K562 (cell line): ENCODE results near the gene NDFIP1. TPM values are rescaled to one million over a fixed set of nuclear protein-coding genes. Genes with fewer than 3 reads are reported as not detected.

Source experiments
- ATAC-seq: fragments of 200-7000 bp; cut with Tn5 transposase; 3 replicates; pipeline ENCODE4 v1.9.1; 2020; ENCODE audit warnings: moderate library complexity
- BruUV-seq: library from RNA; stranded (reverse); fragments of 400-500 nt; replicated peaks from 2 replicates; lab custom pipeline; 2021; lab: Mats Ljungman, UMichigan
- CTCF ChIA-PET: fragments of 300-600 bp; formaldehyde crosslinking; extraction: SDS; loops from one replicate; lab custom pipeline; 2021; ENCODE audit warnings: low intra/inter-chr PET ratio; lab: Yijun Ruan, JAX
- POLR2A ChIA-PET: fragments of 300-600, 350-650 bp; sonication (Branson Sonifier 250); formaldehyde crosslinking; extraction: SDS; loops from one replicate; lab custom pipeline; 2021; ENCODE audit warnings: antibody characterized with exemption, inconsistent platforms; lab: Yijun Ruan, JAX
- DNase-seq, 4 experiments: peaks; one replicate each; pipeline versions ENCODE4 v3.0.0 to v3.0.0-alpha.2; 2011 to 2018; ENCODE audit warnings: low spot score in 3 of 4, mixed read lengths in 3 of 4; ENCODE audit errors: extremely low read depth in 1 of 4
- FAIRE-seq: peaks from 2 replicates; lab custom pipeline; 2011; peaks lifted over from hg19 to GRCh38; lab: Jason Lieb, UNC
- H2AFZ ChIP-seq: 2 replicates; pipeline ENCODE4 v1.6.0; 2011; ENCODE audit warnings: low read depth, low read length, control low read depth, inconsistent platforms
- H3K27ac ChIP-seq: fragments of 200-600 bp; 3 replicates; pipeline ENCODE4 v1.8.0; 2011; ENCODE audit warnings: low read depth, mild to moderate bottlenecking, control low read depth, inconsistent platforms, low read length, moderate library complexity, mixed read lengths; ENCODE audit errors: extremely low read depth
- H3K27me3 ChIP-seq, 2 experiments: fragments of 300-600 bp in 1 of 2; 2 replicates in 1 of 2; 3 replicates in 1 of 2; pipeline versions ENCODE4 v1.6.0 to v1.8.0; 2011; ENCODE audit warnings: inconsistent platforms in 2 of 2, low read length in 2 of 2, mild to moderate bottlenecking in 1 of 2, mixed read lengths in 1 of 2, moderate library complexity in 1 of 2; ENCODE audit not compliant: control insufficient read depth in 2 of 2, insufficient read depth in 2 of 2
- H3K36me3 ChIP-seq: fragments of 300-600 bp; 3 replicates; pipeline ENCODE4 v1.8.0; 2011; ENCODE audit warnings: mild to moderate bottlenecking, low read length, inconsistent platforms; ENCODE audit not compliant: control insufficient read depth, insufficient read depth
- H3K4me1 ChIP-seq, 2 experiments: fragments of 200-600 bp in 1 of 2; replicated peaks in 1 of 2; 2 replicates in 1 of 2; 3 replicates in 1 of 2; pipeline versions ENCODE4 v1.5.1 to v1.8.0; 2011; ENCODE audit warnings: inconsistent platforms in 2 of 2, low read length in 2 of 2, mild to moderate bottlenecking in 1 of 2, mixed read lengths in 1 of 2, moderate library complexity in 1 of 2; ENCODE audit not compliant: control insufficient read depth in 2 of 2, insufficient read depth in 2 of 2
- H3K4me2 ChIP-seq: 2 replicates; pipeline ENCODE4 v1.6.1; 2011; ENCODE audit warnings: low read length, control low read depth, inconsistent platforms, mixed read lengths; ENCODE audit not compliant: insufficient read depth
- H3K4me3 ChIP-seq: fragments of 200-600 bp; sonication (generic), shearing (Covaris generic); 2 replicates; pipeline ENCODE4 v1.5.1; 2016; ENCODE audit warnings: control low read depth, inconsistent platforms
- H3K79me2 ChIP-seq: fragments of 200-600 bp; 3 replicates; pipeline ENCODE4 v1.8.0; 2011; ENCODE audit warnings: low read length, inconsistent platforms; ENCODE audit not compliant: control insufficient read depth, insufficient read depth
- H3K9ac ChIP-seq, 2 experiments: 2 replicates each; pipeline versions ENCODE4 v1.6.0 to v1.6.1; 2011; ENCODE audit warnings: low read depth in 2 of 2, low read length in 2 of 2, control low read depth in 1 of 2, inconsistent platforms in 1 of 2, mild to moderate bottlenecking in 1 of 2, mixed read lengths in 1 of 2; ENCODE audit not compliant: insufficient read depth in 1 of 2
- H3K9me1 ChIP-seq: one replicate; pipeline ENCODE4 v1.6.0; 2011; ENCODE audit warnings: inconsistent platforms, mild to moderate bottlenecking, low read length, moderate library complexity; ENCODE audit not compliant: control insufficient read depth, insufficient read depth
- H3K9me3 ChIP-seq: replicated peaks from 2 replicates; pipeline ENCODE4 v1.5.1; 2011; ENCODE audit warnings: low read depth, low read length, inconsistent platforms; ENCODE audit not compliant: control insufficient read depth, insufficient read depth
- H4K20me1 ChIP-seq: replicated peaks from 2 replicates; pipeline ENCODE4 v1.6.1; 2011; ENCODE audit warnings: low read length, inconsistent platforms, mixed read lengths; ENCODE audit not compliant: control insufficient read depth, insufficient read depth
- ATF4 ChIP-seq: fragments of 450-650 bp; formaldehyde crosslinking; IDR thresholded peaks from 2 replicates; pipeline ENCODE4 v1.4.0; 2022; ENCODE audit warnings: mild to moderate bottlenecking, moderate library complexity
- CBX3 ChIP-seq, 2 experiments: IDR thresholded peaks; 1 replicate in 1 of 2; 2 replicates in 1 of 2; pipeline ENCODE4 v1.6.1; 2012; ENCODE audit warnings: inconsistent platforms in 2 of 2, low read length in 2 of 2, borderline replicate concordance in 1 of 2, control low read depth in 1 of 2
- GMEB1 ChIP-seq: fragments of 250-450 bp; sonication (Bioruptor Pico); IDR thresholded peaks from 2 replicates; pipeline ENCODE4 v1.4.0; 2020; ENCODE audit warnings: mild to moderate bottlenecking
- HBP1 ChIP-seq: fragments of 450-650 bp; formaldehyde crosslinking; IDR thresholded peaks from 2 replicates; pipeline ENCODE4 v1.4.0; 2022; ENCODE audit warnings: missing genetic modification characterization
- HNRNPH1 ChIP-seq: fragments of 200-400 bp; formaldehyde crosslinking; optimal IDR thresholded peaks from 2 replicates; pipeline ENCODE3; 2017; ENCODE audit warnings: low read depth, mild to moderate bottlenecking, low read length, moderate library complexity
- HNRNPUL1 ChIP-seq: fragments of 200-400 bp; formaldehyde crosslinking; IDR thresholded peaks from 2 replicates; pipeline ENCODE4 v1.6.1; 2017; ENCODE audit warnings: low read length
- NFIX ChIP-seq: fragments of 250-450 bp; sonication (Bioruptor Pico); IDR thresholded peaks from 2 replicates; pipeline ENCODE4 v1.4.0; 2020; ENCODE audit warnings: low read depth, mild to moderate bottlenecking, moderate library complexity
- PPARD ChIP-seq: fragments of 250-450 bp; sonication (Bioruptor Pico); IDR thresholded peaks from 2 replicates; pipeline ENCODE4 v1.8.0; 2022; ENCODE audit warnings: inconsistent platforms, mild to moderate bottlenecking, moderate library complexity
- PRPF4 ChIP-seq: fragments of 200-400 bp; formaldehyde crosslinking; IDR thresholded peaks from one replicate; pipeline ENCODE4 v1.6.1; 2017; ENCODE audit warnings: low read length, low read depth, mild to moderate bottlenecking; ENCODE audit not compliant: insufficient read depth, poor library complexity, severe bottlenecking
- SUPT5H ChIP-seq: fragments of 450-650 bp; IDR thresholded peaks from 2 replicates; pipeline ENCODE4 v1.6.1; 2016
- TAF7 ChIP-seq: fragments of 450-650 bp; IDR thresholded peaks from 2 replicates; pipeline ENCODE4 v1.6.1; 2016; ENCODE audit warnings: missing genetic modification characterization, missing compliant biosample characterization
- THRA ChIP-seq: fragments of 450-650 bp; IDR thresholded peaks from 2 replicates; pipeline ENCODE4 v1.6.1; 2017; ENCODE audit warnings: mild to moderate bottlenecking, moderate library complexity
- ZFP1 ChIP-seq: fragments of 450-650 bp; formaldehyde crosslinking; IDR thresholded peaks from 2 replicates; pipeline ENCODE4 v1.4.0; 2020; ENCODE audit warnings: mild to moderate bottlenecking, mixed read lengths
- ZNF507 ChIP-seq: conservative IDR thresholded peaks from 2 replicates; pipeline ENCODE4 v1.6.1; 2017; ENCODE audit warnings: missing genetic modification characterization, missing compliant biosample characterization
- ZNF76 ChIP-seq: fragments of 250-450 bp; sonication (Bioruptor Pico); IDR thresholded peaks from 2 replicates; pipeline ENCODE4 v1.4.0; 2020; ENCODE audit warnings: mild to moderate bottlenecking, moderate library complexity, borderline replicate concordance
- WGBS: fragments of 100-300 bp; shearing (Covaris generic); methylation state at CpG from one replicate; pipeline ENCODE4 v1.1.6; 2016; ENCODE audit warnings: low coverage, mixed read lengths; ENCODE audit not compliant: insufficient coverage; ENCODE audit errors: missing lambda C conversion rate; 5-methylcytosine and 5-hydroxymethylcytosine counted together
- in situ Hi-C: fragments of 300-500 bp; cut with MboI; formaldehyde crosslinking; loops from 4 replicates; pipeline ENCODE4 v1.15.0; 2018; ENCODE audit warnings: inconsistent platforms, mixed read lengths
- intact Hi-C: fragments of 100-400 bp; cut with micrococcal nuclease; formaldehyde crosslinking; loops from 2 replicates; pipeline ENCODE4 v1.14.2; 2022
- polyA plus RNA-seq, 8 experiments: library from polyadenylated mRNA; depleted of rRNA in 4 of 8; stranded (reverse) in 5 of 8; unstranded in 3 of 8; fragments of >200 nt; fragmentation: Nextera tagmentation in 2 of 8; fragmentation: Illumina TruSeq in 1 of 8; extraction: Ambion mirVana in 2 of 8; extraction: Trizol in 1 of 8; gene quantifications; 2 replicates each; pipeline versions ENCODE4 v1.2.1 to v1.2.3, GENCODE V29; 2011 to 2014; ENCODE audit warnings: inconsistent platforms in 1 of 8, missing spikeins in 1 of 8
- total RNA-seq, 7 experiments: library from RNA; depleted of rRNA in 6 of 7; stranded (reverse); fragments of >200 nt in 6 of 7; fragmentation: Illumina TruSeq in 2 of 7; extraction: Trizol in 2 of 7; gene quantifications; 2 replicates each; pipeline versions ENCODE4 v1.2.1 to v1.2.3, GENCODE V29; 2011 to 2021; ENCODE audit warnings: low replicate concordance in 1 of 7

Gene NDFIP1
- total and polyA plus RNA-seq, 9 of the 15 experiments (the other 6 are each of a cell fraction or from before 2014, with no cell fraction given): 5.3 to 37.5 (median 31.9) TPM

- Histone ChIP-seq H3K4me2 (no peak overlapping the region), H3K4me1 (no peaks in the 10 kb centered on the region), H2AFZ (no peak overlapping the region), H3K79me2 (no peaks in the 10 kb centered on the region), H3K27me3 (no peaks in the 10 kb centered on the region), H3K36me3 (peaks cover 31% of the 10 kb centered on the region; the same call in 2 of the 3 replicates), H3K9me3 (no peaks in the 10 kb centered on the region), H3K9me1 (no peaks in the 10 kb centered on the region), H4K20me1 (no peaks in the 10 kb centered on the region), H3K9ac (no peak overlapping the region), H3K27ac (no peak overlapping the region), H3K4me3 (no peak overlapping the region)
- in situ Hi-C loops (no loop called here), intact Hi-C loops (loop anchor here (1.0 to 10.0 kb wide), 4 partner anchors 171 to 733 kb away; no protein-coding TSS in a partner anchor)
- TSS peak; percentile 26 for BruUV-seq
- CTCF ChIA-PET: interaction anchor here (0.7 to 4.5 kb wide), 7 partner anchors 8 to 729 kb away, joined by 3 to 72 read pairs (median 5); no protein-coding TSS in a partner anchor
- WGBS: 26% methylated on average over 3 of the region's 3 CpGs
- POLR2A ChIA-PET: interaction anchor here (0.6 kb wide), 1 partner anchor 284 kb away, joined by 3 read pairs; no protein-coding TSS in a partner anchor
- FAIRE-seq: peak; percentile 35
- peak; percentile 85 for ATAC-seq
- peak; percentile 50 to 76 (median 60) for DNase-seq
- TF ChIP-seq ZFP1 (CRISPR knock-in tag) (no peak), THRA (no peak), SUPT5H (no peak), CBX3 (IDR thresholded peaks at IDR 0.05; ENCODE audit: borderline replicate concordance in 1 of 2, low read length in 2 of 2) (no peak), PRPF4 (no peak), PPARD (CRISPR knock-in tag) (no peak), TAF7 (tag) (no peak), HBP1 (CRISPR knock-in tag) (no peak), HNRNPH1 (no peak), HNRNPUL1 (no peak), ZNF76 (CRISPR knock-in tag) (no peak), ZNF507 (tag) (no peak), GMEB1 (CRISPR knock-in tag) (no peak), ATF4 (CRISPR knock-in tag) (no peak), NFIX (CRISPR knock-in tag) (no peak)
These were observed 43.1 kb downstream of the NDFIP1 start for GRCh38 chr5:142151436-142152383.
